Fibroblast of skin of left quadriceps (primary cell): ENCODE measurements around the gene YIPF3.
"Not testable (repeated sequence)": the region's sequence is repeated elsewhere in the genome, so short reads cannot be mapped to it uniquely, and the experiment has no call there.

Experiments
- DNase-seq, 2 experiments: peaks; one replicate each; pipeline ENCODE4 v3.0.0-alpha.2; 2013; ENCODE audit warnings: low read depth in 2 of 2

YIPF3 gene

DNA sequence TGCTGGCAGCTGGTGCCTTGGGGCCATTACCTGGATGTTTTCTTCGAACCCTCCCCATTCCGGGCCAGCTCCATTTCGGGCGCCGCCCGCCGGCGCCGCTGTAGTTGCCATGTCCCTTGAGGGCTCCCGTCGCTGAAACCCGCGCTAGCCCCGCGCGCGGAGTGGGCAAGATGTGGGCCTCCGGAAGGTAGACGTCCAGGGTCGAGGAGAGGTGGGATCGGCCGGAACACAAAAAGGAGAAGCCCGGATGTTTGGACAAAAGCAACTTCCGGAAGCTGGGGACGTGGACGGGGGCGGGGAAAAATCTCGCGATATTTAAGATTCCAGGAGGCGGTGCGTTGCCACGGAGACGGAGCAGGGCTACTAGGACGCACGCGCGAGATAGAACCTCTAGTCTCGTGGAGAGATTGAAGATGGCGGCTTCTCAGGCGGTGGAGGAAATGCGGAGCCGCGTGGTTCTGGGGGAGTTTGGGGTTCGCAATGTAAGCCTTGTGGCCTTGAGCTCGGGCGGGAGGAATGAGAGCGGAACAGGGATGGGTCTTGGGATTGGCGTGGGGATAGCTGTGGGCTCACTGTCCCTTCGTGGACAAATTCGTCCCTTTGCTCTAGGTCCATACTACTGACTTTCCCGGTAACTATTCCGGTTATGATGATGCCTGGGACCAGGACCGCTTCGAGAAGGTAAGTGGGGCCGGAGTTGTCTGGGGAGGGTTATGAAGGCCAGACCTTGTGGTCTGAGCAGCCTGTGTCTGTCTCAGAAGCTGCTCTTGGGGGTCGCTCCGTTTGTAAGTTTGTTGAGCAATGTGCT is at the start of gene YIPF3, which contains the start of gene POLR1C:
TSS of gene YIPF3 (minus strand) at position 230 of the 808 bp plus-strand sequence. CDS start at position 111, 119 bp downstream.
TSS of gene POLR1C (plus strand) at position 393 of the 808 bp plus-strand sequence. CDS start at position 414, 21 bp downstream.
- DNase-seq: peak; percentile 94 to 95

DNA sequence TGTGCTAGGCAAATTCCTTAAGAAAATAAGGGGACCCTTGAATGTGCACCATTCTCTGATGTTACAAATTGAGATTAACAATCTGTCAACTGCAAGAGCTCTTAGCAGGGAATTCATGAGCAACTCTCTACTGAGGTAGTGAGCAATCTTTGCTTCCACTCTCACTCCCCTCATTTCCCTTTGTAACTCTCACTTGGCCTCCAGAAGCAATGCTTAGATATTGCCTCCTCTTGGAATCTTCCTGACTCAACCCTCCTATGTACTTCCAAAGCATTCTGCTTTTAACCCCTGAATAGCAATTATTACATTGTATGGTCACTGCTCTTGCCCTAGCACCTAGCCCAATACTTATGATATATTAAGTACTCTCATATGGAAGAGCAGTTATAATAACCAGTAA is 42.6 kb upstream of the YIPF3 start:
- no peak for DNase-seq

DNA sequence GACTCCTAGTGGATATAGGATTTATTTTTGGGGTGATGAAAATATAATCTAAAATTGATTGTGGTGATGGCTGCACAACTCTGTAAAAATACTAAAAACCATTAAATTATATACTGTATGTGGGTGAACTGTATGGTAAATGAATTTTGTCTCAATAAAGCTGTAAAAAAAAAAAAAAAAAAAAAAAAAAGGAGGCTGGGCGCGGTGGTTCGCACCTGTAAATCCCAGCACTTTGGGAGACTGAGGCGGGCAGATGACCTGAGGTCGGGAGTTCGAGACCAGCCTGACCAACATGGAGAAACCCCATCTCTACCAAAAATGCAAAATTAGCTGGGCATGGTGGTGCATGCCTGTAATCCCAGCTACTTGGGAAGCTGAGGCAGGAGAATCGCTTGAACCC is 40.9 kb upstream of the YIPF3 start:
- not testable (repeated sequence) for DNase-seq

DNA sequence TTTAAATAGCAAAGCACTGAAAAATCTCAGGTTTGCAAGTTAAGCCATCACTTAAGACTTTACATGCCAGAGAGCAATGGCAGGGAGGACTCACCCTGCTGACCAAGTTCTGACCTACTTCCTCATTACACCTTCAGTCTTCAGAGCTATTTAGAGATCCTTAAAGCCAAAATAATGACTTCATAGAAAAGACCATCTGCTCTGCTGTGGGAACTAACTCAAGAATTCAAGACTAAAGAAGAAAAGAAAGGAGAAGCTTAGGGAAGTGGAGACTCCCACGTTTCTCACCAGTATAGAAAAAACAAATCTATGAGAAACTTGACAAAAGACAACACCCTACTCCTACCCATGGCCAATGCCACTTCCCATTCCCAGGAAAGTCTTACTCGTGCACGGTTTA is 30.5 kb upstream of the YIPF3 start:
- DNase-seq: no peak

DNA sequence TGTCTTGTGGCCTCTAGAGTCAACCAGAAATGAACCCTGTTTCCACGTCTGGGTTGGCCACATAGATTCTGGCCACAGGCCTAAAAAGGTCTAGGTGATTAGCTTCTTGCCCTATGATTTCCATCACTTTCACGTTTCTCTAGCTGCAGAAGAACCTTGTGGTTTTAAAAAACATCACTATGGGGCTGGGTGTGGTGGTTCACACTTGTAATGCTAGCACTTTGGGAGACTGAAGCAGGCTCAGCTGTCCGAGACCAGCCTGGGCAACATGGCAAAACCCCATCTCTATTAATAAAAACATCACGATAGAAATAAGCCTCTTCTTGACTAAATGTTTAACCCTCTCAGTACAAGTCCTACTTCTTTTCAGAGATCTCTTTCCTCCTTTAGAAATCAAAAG is 27.7 kb upstream of the YIPF3 start:
- DNase-seq: no peak

DNA sequence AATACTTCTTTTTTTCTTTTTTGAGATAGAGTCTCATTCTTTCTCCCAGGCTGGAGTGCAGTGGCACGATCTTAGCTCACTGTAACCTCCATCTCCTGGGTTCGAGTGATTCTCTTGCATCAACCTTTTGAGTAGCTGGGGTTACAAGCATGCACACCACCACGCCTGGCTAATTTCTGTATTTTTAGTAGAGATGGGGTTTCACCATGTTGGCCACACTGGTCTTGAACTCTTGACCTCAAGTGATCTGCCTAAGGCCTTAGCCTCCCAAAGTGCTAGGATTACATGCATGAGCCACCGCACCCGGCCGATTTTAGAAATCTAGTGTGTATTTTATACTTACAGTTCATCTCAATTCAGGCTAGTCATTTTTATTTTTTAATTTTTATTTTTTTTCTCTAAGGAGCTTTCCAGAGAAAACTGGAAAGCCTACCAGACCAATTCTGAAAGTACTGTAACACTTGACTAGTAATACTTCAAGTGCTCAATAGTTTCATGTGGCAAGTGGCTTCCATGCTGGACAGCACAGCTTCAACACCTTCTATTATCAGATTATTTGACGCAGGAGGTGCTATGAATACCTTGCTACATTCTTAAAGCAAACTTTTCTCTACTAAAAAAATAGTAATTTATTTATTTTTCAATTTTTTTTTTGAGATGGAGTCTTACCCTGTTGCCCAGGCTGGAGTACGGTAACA is 25.2 kb upstream of the YIPF3 start:
- DNase-seq: no peak

DNA sequence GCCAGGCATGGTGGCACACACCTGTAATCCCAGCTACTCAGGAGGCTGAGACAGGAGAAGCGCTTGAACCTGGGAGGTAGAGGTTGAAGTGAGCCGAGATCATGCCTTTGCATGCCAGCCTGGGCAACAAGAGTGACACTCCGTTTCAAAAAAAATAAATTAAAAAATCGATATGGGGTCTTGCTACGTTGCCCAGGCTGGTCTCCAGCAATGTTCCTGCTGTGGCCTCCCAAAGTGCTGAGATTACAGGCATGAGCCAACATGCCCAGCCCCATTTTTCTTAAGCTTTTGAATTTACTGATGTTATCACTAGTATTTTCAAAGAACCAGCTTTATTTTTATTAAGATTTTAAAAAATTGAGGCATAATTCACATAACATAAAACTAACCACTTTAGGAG is 23.8 kb upstream of the YIPF3 start:
- no peak for DNase-seq

DNA sequence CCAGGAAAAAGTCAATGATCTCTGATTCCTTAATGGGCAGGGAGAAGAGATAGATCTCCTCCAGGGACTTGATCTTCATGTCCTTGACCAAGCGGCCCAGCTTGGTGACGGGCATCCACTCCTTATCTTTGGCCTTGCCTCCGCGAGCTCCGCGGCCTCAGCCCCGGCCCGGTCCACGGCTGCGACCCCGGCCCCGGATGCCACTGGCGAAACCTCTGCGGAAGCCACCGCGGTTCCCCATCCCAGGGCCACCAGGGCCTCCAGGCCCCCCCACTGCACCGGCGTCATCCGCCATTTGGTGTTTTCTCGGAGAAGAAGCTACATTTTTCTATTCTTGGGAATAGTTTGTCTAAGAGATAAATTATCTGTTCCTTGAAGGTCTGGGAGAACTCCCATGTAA is 22.7 kb upstream of the YIPF3 start:
- DNase-seq: not testable (repeated sequence)

DNA sequence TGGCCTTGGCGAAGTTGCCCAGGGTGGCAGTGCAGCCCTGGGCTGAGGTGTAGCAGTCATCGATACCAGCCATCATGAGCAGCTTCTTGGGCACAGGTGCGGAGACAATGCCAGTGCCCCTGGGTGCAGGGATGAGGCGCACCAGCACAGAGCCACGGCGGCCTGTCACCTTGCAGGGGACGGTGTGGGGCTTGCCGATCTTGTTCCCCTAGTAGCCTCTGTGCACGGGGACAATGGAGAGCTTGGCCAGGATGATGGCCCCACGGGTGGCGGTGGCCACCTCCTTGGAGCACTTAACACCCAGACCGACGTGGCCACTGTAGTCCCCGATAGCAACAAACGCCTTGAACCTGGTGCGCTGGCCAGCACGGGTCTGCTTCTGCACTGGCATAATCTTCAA is 22.3 kb upstream of the YIPF3 start:
- not testable (repeated sequence) for DNase-seq

DNA sequence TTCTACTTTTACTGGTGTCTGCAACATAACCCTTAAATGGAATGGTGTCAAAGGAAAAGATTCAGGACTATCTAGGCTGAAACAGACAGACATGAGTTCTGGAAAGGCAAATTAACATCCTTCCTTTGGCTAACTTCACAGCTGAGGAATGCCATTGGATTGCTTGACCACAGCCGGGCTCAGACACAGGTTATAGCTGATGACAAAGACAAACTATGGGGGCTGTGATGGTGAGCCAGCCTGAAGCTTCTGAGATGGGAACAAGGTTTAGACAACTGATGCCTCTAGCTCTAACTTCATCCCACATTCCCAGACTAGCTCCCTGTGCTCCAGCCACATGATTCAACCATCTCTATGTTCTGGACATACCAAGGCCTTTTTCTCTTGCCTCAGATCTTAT is 15.5 kb upstream of the YIPF3 start:
- DNase-seq: no peak

DNA sequence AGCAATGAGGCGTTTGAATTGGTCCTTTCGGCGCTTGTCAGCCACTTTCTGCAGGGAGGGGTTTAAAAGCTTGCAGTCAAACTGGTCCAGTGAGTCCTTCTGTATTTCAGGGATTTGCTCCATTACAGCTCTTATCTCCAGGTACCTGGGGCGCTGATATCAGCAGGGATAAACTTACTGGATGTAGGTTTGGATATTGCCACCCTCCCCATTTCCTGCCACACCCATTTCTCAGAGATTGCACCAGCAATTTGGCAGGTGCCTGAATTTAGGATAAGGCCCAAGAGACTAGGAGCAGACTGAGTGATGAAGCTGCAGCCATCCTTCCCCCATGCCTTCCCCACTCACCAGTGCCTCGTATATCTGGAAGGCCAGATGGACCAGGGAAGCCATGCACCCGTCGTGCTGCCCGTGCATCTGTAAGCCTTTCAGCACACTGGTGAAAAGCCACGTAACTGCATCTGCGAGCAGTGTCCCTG is 7.8 kb upstream of the YIPF3 start:
- DNase-seq: no peak

DNA sequence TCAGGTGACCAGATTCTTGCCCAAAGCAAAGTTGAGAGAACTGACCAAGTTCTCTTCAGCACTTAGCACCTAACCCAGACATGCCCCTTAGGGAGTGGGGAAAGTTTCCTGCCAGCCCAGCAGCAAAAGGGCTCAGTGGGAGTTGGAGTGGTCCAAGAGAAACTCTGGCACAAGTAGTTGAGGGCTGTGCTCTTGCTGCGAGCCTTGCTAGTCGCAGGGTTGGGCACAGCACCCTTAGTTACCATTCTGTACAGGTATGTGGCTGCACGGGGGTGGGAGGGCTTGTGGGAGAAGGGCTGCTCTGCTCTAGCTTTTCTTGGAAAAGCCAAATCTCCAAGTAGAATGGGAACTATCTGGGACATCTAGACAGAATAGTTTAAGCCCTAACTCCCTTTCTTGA is 6.6 kb upstream of the YIPF3 start:
- no peak for DNase-seq

DNA sequence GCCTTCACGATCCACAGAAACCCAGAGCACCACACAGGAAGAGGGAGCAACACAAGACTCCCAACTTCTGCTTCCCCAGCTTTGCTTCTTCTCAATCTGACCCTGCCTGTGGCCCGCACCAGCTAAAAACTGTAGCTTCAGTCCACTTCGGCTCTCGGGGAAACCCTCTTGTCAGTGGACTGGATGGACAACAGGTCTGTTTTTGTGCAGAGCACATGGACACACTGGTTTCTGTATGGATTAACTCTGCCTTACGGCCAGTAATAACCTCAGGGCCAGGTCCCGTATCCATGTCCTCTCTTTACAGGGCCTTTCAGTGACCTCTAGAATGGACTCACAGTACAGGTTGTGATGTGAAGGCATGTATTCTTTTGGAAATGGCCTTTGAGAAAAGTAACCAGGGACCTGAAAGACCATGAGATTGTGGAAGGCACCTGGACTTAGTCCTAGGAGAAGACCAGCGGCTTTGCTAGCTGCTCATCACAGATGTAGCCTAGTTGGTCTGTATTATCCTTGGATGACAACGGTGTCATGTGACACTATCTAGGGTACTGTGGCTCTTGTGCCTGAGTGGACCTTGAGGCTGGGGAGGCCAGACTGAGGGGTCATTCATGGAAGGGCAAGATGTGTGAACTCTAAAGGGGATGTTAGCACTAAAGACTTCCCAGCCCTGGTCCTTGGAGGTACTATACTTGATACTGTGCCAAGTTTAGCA is 6.0 kb upstream of the YIPF3 start:
- no peak for DNase-seq

DNA sequence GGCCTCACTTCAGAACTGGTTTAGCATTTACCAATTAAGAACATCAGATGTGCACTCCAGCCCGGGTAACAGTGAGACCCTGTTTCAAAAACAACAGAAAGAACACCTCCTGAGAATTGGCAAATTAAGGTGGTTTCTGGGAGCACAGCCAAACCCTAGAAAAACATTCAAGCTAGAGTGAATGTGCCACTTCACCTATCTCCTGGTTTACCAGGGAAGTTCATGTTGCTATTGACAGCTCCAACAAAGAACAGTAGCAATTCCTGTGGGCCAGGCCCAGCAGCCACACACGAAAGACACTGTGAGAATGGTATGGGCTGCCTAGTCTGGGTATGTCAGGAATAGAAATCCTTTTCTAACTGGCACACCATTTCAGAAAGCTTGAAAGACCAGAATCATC is 5.1 kb upstream of the YIPF3 start:
- DNase-seq: no peak

DNA sequence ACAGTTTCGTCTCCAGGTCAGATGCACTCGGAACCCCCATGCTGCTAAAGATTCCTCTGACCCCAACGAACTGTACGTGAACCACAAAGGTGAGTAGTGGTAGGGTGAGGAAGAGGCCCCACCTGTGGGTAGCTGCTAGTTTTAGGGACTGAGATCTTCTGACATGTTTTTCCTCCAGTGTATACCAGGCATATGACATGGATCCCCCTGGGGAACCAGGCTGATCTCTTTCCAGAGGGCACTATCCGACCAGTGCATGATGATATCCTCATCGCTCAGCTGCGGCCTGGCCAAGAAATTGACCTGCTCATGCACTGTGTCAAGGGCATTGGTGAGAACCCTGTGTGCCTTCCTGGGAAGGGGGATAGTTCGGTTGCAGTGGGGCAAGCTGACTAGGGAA is 3.4 kb upstream of the YIPF3 start:
- no peak for DNase-seq

DNA sequence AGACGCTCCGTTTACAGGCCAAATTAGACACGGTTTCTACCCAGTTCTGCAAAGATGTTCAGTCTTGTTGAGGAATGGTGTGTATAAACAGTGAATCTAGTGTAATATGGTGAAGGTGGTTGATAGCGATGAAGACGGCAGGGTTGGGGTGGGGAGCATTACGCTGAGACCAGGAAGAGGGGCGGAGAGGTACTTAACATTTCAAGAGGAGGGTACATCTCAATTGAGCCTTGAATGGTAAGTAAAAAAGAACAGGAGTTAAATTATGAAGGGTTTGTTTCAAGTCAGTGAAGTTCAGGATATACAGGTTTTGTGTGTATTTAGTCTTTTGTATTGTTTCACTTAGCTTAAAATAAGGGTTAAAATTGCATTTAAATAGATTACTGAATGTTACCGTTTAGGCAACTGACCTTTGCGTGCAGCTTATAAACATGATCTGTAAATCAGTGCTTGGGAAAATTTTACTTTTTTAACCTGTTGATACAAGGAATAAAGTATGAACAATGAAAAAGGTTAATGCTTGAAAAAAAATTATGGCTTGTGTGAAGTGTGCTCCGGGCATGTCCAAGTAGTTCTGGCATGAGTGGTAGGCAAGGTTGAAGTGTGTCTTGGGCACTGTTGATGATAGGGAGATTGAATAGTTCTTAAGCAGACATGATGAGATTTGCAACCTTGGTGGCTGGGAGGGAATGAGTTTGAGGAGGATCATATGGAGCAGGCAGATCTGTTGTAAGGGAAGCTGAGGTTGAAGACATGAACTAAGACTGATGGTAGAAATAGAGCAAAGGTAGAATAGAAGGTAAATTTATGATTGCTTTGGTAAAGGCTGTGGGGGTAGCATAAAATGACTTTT is 1.0 kb upstream of the YIPF3 start:
- DNase-seq: no peak

DNA sequence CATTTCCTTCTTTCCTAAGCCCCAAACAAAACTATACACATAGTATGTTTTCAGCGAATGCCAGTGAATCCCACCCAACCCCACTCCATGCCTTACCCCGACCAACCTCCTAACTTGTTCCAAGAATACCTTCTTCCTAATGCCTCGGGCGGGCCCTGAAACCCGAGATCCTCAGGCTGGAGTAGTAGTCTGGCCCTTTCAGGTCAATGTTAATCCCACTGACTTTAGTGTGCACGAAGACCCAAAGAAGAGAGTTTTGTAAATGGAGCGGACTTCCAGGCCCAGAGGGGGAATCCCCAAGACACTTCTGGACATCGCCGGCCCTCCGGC is 394 bp downstream of the YIPF3 start:
- no peak for DNase-seq

DNA sequence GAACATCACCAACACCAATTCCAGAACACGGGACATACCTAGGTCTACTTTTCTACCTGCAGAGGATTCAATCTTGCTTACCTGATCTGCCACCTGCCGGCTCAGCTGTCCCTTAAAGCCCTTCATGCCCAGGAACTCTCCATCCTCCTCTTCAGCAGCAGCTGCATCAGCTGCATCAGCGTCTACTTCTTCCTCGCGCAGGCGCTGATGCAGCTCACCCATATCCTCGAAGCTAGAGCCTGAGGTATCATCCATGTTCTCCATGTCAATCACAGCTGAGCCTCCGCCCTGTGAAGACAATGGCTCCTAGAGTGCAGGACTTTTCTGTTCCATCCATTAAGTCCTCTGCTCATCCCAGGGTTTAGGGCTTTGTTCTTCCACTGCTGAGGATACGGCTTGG is 918 bp downstream of the YIPF3 start:
- no peak for DNase-seq

DNA sequence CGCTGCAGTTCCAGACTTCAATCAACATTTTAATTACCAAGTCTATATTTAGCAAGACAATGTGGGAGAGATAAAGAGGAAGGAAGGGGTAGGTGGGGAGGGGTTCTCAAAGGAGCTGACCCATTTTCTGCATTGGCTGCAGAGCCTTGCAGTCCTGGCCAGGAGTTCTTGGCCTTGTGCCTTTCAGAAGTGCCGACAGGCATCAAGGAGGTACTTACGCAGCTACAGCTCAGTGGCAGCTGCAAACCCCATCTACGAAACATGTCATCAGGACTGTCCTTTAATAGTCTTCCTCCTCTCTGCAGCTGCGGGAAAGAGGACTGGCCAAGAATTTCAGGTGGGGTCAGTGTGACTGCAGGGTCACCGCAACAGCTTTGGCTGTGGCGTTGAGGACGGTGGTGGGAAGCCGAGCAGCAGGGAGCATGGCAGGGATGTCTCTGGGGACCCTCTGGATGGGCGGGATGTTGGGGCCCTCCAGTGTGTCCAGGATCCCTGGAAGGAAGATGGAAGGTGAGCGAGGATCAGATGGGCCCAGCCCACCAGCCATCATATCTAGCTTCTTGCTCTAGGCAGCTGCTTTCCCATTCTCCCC is 4.8 kb downstream of the YIPF3 start:
- DNase-seq: no peak

DNA sequence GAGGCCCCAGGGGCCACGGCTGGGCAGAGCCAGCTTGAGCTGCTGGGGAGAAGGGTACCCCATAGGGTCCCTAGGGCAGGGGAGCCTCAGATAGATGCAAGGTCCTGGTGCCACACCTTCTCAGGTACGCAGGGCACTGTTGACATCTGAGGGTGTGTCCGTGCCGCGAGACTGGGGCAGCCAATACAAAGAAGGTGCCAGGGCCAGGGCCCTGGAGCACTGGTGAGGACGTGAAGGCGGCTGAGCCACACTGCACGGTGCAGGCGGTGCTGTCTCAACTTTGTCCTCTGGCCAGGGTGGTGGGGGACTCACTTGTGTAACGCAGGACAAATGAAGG is 5.9 kb downstream of the YIPF3 start:
- DNase-seq: no peak
